Right renal pelvis (tissue), 4 donors: ENCODE results near the gene ANO8. TPM values are rescaled to one million over a fixed set of nuclear protein-coding genes. Genes with fewer than 3 reads are reported as not detected.

Experiments
- DNase-seq, 4 donors: peaks; one replicate each; pipeline ENCODE4 v3.0.0-alpha.2; 2013; ENCODE audit warnings: low read depth in 4 of 4, low spot score in 3 of 4, missing footprints in 1 of 4
- polyA plus RNA-seq, 4 donors: library from polyadenylated mRNA; unstranded; fragments of 120-200 nt; gene quantifications; one replicate each; pipeline ENCODE4 v1.2.1, GENCODE V29; 2013; ENCODE audit not compliant: insufficient read length in 4 of 4

Gene ANO8
- polyA plus RNA-seq, 4 donors, result 9.2 to 14.1 (median 10.3) TPM

GRCh38 chr19:17347361-17347760, 12.7 kb upstream of the ANO8 start:
- DNase-seq, result no peak

GRCh38 chr19:17346109-17346671, 11.5 kb upstream of the ANO8 start:
- no peak for DNase-seq

GRCh38 chr19:17341845-17342244, 7.2 kb upstream of the ANO8 start:
- DNase-seq, result no peak

- no peak for DNase-seq
These were observed 6.7 kb upstream of the ANO8 start for GRCh38 chr19:17341386-17341785.

- no peak for DNase-seq
These were observed 6.3 kb upstream of the ANO8 start for GRCh38 chr19:17340871-17341357.

- DNase-seq, result no peak
These were observed 5.7 kb upstream of the ANO8 start for GRCh38 chr19:17340302-17340870.

GRCh38 chr19:17339088-17339741, 4.6 kb upstream of the ANO8 start:
- no peak for DNase-seq

GRCh38 chr19:17338433-17339078, 3.9 kb upstream of the ANO8 start:
- no peak for DNase-seq

GRCh38 chr19:17337675-17338432, 3.2 kb upstream of the ANO8 start:
- DNase-seq, result no peak

GRCh38 chr19:17336872-17337674, 2.4 kb upstream of the ANO8 start, which contains the start of gene GTPBP3:
TSS of gene GTPBP3 (plus strand) at chr19:17337553. CDS start at chr19:17337612, 59 bp downstream.
- peak; percentile 88 to 98 (median 97) for DNase-seq

- DNase-seq, result no peak
These were observed 920 bp upstream of the ANO8 start for GRCh38 chr19:17335575-17335974.

- no peak for DNase-seq
These were observed 843 bp downstream of the ANO8 start for GRCh38 chr19:17333611-17334413.

GRCh38 chr19:17332677-17333581, 1.7 kb downstream of the ANO8 start:
- no peak for DNase-seq

- DNase-seq, result no peak
These were observed 2.3 kb downstream of the ANO8 start for GRCh38 chr19:17332360-17332676.

GRCh38 chr19:17331045-17331558, 3.6 kb downstream of the ANO8 start:
- DNase-seq, result no peak

GRCh38 chr19:17330262-17331044, 4.2 kb downstream of the ANO8 start:
- DNase-seq, result no peak
